ENCODE data around the gene ADARB1. TPM values are rescaled to one million over a fixed set of nuclear protein-coding genes. Genes with fewer than 3 reads are reported as not detected.

The ADARB1 gene
- total and polyA plus RNA-seq, 9 of the 15 experiments (the other 6 are each of a cell fraction or from before 2014, with no cell fraction given) = 6.7 to 16.0 (median 8.3) TPM

DNA sequence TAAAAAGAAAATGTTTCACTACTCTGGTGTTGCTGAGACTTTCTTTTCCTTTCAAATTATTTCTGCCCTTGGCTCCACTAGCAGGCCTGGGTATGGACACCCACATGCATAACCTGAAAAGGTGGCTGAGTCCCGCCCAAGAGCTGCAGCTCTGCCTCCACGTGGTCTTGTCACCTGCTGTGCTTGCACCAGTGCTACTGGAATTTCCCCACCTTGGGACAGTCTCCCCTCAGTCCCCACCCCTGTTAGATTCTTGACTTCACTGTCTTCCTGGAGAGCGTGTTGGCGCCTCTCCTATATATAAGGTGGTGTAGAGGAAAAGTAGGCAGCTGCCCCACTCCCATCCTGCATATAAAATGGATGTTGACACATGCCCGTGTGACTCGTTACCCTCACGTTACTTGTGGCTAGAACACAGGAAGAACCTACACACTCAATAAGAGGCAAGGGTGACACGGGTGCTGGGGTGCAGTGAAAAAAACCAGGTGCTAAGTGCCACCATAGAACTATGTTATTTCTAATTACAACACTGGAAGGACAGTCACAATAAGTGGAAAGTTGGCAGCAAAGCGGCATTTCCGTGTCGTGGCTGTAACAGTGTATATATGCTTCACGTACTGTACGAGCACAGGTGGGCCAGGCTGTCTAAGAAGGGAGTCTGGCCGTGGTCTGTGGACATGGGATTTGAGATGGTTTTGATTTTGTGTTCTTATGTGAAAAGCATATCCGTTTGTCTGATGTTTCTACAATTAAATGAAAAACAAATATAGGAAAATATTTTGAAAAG is 152.4 kb downstream of the ADARB1 start:
- in situ Hi-C loops (cut with MboI) = no loop called here
- H3K4me2 ChIP-seq (ENCODE audit: insufficient read depth, low read length) = no peak overlapping the region

DNA sequence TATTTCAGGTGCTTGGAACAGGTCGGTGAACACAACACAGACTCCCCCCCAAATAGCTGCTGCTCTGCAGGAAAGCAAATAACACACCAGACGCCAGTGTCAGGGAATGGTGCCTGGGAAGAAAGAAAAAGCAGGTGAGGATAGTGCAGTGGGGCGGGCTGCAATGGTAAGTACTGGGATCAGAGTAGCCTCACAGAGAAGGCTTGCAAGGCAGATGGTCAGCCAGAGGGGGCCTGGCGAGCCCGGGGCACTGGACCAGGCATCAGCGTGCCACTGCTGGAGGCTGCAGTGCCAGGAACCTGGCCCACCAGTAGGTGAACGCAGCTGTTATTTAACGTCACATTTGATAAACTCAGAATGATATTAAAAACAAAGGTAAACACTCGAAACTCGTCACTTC is 153.4 kb downstream of the ADARB1 start:
- POLR2A ChIA-PET = interaction anchor here (0.8 to 0.9 kb wide), 2 partner anchors 9 to 29 kb away, joined by 3 to 5 read pairs; no protein-coding TSS in a partner anchor
- BruUV-seq (replicated peaks) = no TSS peak
- H3K27ac ChIP-seq (ENCODE audit: extremely low read depth, low read depth, low read length) = no peak overlapping the region
- intact Hi-C loops (cut with micrococcal nuclease) = loop anchor here (5.0 kb wide), 1 partner anchor 75 kb away; no protein-coding TSS in a partner anchor
- peaks cover 0 to 7% of the 10 kb centered on the region in 2 experiments; a peak in 1 of 5 replicates for H3K4me1 ChIP-seq (replicated peaks in 1 of 2; ENCODE audit: control insufficient read depth in 2 of 2, insufficient read depth in 2 of 2, low read length in 2 of 2)
- H3K36me3 ChIP-seq (ENCODE audit: control insufficient read depth, insufficient read depth, low read length) = no peaks in the 10 kb centered on the region
- H3K4me2 ChIP-seq (ENCODE audit: insufficient read depth, low read length) = no peak overlapping the region; the same call in 1 of the 2 replicates
- H3K27me3 ChIP-seq (ENCODE audit: control insufficient read depth in 2 of 2, insufficient read depth in 2 of 2, low read length in 2 of 2) = peaks cover 53 to 63% of the 10 kb centered on the region in 2 experiments
- no peak overlapping the region for H3K4me3 ChIP-seq
- in situ Hi-C loops (cut with MboI) = no loop called here
- H2AFZ ChIP-seq (ENCODE audit: low read depth, low read length) = no peak overlapping the region
- no peaks in the 10 kb centered on the region for H3K9me3 ChIP-seq (replicated peaks; ENCODE audit: control insufficient read depth, insufficient read depth, low read depth, low read length)
- no peak for DNase-seq (ENCODE audit: extremely low read depth in 1 of 4, low spot score in 3 of 4)
- no peak for ATAC-seq
- CTCF ChIA-PET (ENCODE audit: low intra/inter-chr PET ratio) = no interaction called here
- no peaks in the 10 kb centered on the region for H3K79me2 ChIP-seq (ENCODE audit: control insufficient read depth, insufficient read depth, low read length)
- peaks cover 11% of the 10 kb centered on the region for H4K20me1 ChIP-seq (replicated peaks; ENCODE audit: control insufficient read depth, insufficient read depth, low read length)
- H3K9me1 ChIP-seq (ENCODE audit: control insufficient read depth, insufficient read depth, low read length) = no peaks in the 10 kb centered on the region
- WGBS (ENCODE audit: insufficient coverage, low coverage, missing lambda C conversion rate) = 5% methylated on average over 10 of the region's 10 CpGs
- no peak overlapping the region for H3K9ac ChIP-seq (ENCODE audit: insufficient read depth in 1 of 2, low read depth in 2 of 2, low read length in 2 of 2)
- FAIRE-seq = no peak
- no peak for TF ChIP-seq CHCHD3 (CRISPR knock-in tag; IDR thresholded peaks at IDR 0.05)
- TF ChIP-seq, protein P1, sequence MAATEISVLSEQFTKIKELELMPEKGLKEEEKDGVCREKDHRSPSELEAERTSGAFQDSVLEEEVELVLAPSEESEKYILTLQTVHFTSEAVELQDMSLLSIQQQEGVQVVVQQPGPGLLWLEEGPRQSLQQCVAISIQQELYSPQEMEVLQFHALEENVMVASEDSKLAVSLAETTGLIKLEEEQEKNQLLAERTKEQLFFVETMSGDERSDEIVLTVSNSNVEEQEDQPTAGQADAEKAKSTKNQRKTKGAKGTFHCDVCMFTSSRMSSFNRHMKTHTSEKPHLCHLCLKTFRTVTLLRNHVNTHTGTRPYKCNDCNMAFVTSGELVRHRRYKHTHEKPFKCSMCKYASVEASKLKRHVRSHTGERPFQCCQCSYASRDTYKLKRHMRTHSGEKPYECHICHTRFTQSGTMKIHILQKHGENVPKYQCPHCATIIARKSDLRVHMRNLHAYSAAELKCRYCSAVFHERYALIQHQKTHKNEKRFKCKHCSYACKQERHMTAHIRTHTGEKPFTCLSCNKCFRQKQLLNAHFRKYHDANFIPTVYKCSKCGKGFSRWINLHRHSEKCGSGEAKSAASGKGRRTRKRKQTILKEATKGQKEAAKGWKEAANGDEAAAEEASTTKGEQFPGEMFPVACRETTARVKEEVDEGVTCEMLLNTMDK (IDR thresholded peaks at IDR 0.05; ENCODE audit: borderline replicate concordance, insufficient read depth, low read depth, low read length, poor library complexity, severe bottlenecking) = no peak
- TF ChIP-seq ZNF436 (CRISPR knock-in tag; IDR thresholded peaks at IDR 0.05) = no peak
- TF ChIP-seq RUNX1 (IDR thresholded peaks at IDR 0.05; ENCODE audit: low read depth) = no peak
- no peak for TF ChIP-seq ZC3H11A (IDR thresholded peaks at IDR 0.05; ENCODE audit: low read depth, low read length)
- TF ChIP-seq, protein P2, sequence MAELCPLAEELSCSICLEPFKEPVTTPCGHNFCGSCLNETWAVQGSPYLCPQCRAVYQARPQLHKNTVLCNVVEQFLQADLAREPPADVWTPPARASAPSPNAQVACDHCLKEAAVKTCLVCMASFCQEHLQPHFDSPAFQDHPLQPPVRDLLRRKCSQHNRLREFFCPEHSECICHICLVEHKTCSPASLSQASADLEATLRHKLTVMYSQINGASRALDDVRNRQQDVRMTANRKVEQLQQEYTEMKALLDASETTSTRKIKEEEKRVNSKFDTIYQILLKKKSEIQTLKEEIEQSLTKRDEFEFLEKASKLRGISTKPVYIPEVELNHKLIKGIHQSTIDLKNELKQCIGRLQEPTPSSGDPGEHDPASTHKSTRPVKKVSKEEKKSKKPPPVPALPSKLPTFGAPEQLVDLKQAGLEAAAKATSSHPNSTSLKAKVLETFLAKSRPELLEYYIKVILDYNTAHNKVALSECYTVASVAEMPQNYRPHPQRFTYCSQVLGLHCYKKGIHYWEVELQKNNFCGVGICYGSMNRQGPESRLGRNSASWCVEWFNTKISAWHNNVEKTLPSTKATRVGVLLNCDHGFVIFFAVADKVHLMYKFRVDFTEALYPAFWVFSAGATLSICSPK (IDR thresholded peaks at IDR 0.05; ENCODE audit: borderline replicate concordance) = no peak
- no peak for TF ChIP-seq SRSF1 (IDR thresholded peaks at IDR 0.05; ENCODE audit: low read depth, low read length)
- TF ChIP-seq MECOM (CRISPR knock-in tag; IDR thresholded peaks at IDR 0.05) = no peak
- TF ChIP-seq FOSL1 (tag; conservative IDR thresholded peaks at IDR 0.05) = no peak
- no peak for TF ChIP-seq E2F3 (CRISPR knock-in tag; IDR thresholded peaks at IDR 0.05)

More for the DNA sequence above, 152.4 kb downstream of the ADARB1 start:
- H3K79me2 ChIP-seq (ENCODE audit: control insufficient read depth, insufficient read depth, low read length) = no peaks in the 10 kb centered on the region
- no peaks in the 10 kb centered on the region for H3K9me3 ChIP-seq (replicated peaks; ENCODE audit: control insufficient read depth, insufficient read depth, low read depth, low read length)
- TF ChIP-seq CBX2 (IDR thresholded peaks at IDR 0.05; ENCODE audit: insufficient read depth, low read length, poor library complexity, severe bottlenecking) (peak; percentile 15), NRF1 (conservative IDR thresholded peaks at IDR 0.05 in 1 of 2, IDR thresholded peaks at IDR 0.05 in 1 of 2) (no peak)
- H3K4me3 ChIP-seq = no peak overlapping the region
- peaks cover 11% of the 10 kb centered on the region for H4K20me1 ChIP-seq (replicated peaks; ENCODE audit: control insufficient read depth, insufficient read depth, low read length)
- DNase-seq (ENCODE audit: extremely low read depth in 1 of 4, low spot score in 3 of 4) (no peak), ATAC-seq (no peak), FAIRE-seq (no peak)
- BruUV-seq (replicated peaks) = no TSS peak
- H3K27ac ChIP-seq (ENCODE audit: extremely low read depth, low read depth, low read length) = no peak overlapping the region
- no peak overlapping the region for H2AFZ ChIP-seq (ENCODE audit: low read depth, low read length)
- WGBS (ENCODE audit: insufficient coverage, low coverage, missing lambda C conversion rate) = 2% methylated on average over 15 of the region's 15 CpGs
- no peaks in the 10 kb centered on the region for H3K36me3 ChIP-seq (ENCODE audit: control insufficient read depth, insufficient read depth, low read length)
- CTCF ChIA-PET (ENCODE audit: low intra/inter-chr PET ratio) = no interaction called here
- intact Hi-C loops (cut with micrococcal nuclease) = loop anchor here (5.0 kb wide), 1 partner anchor 74 kb away; no protein-coding TSS in a partner anchor
- no peak overlapping the region for H3K9ac ChIP-seq (ENCODE audit: insufficient read depth in 1 of 2, low read depth in 2 of 2, low read length in 2 of 2)
- H3K9me1 ChIP-seq (ENCODE audit: control insufficient read depth, insufficient read depth, low read length) = no peaks in the 10 kb centered on the region
- H3K27me3 ChIP-seq (ENCODE audit: control insufficient read depth in 2 of 2, insufficient read depth in 2 of 2, low read length in 2 of 2) = peaks cover 44 to 55% of the 10 kb centered on the region in 2 experiments
- peaks cover 0 to 10% of the 10 kb centered on the region in 2 experiments; a peak in 1 of 5 replicates for H3K4me1 ChIP-seq (replicated peaks in 1 of 2; ENCODE audit: control insufficient read depth in 2 of 2, insufficient read depth in 2 of 2, low read length in 2 of 2)
- POLR2A ChIA-PET = no interaction called here

Data from K562 (cell line).